ENCODE results near the gene ADRA1B.

ADRA1B gene

GRCh38 chr5:159928122-159928909 lies 12.0 kb downstream of the ADRA1B start:
- peak in 3 of 56 donors; percentile 3 to 9 (median 4) for DNase-seq

DNA sequence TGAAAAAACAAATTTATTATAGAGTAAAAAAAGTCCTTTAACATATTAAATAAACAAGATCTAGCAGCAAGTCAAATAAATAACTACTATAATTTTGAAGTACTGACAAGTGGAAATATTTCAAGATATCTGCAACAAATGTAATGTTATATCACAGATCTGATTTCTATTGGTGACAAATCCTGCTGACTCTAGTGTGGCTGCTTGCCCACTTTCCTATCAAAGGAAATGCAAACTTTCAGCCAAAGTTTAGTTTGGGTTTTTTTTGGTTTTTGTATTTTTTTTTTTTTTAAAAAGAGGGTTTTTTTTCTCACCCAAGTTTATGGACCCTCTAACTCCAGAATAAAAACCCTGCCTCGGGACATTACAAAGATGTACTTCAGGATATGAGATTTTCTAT lies 12.9 kb downstream of the ADRA1B start:
- DNase-seq: no peak

DNA sequence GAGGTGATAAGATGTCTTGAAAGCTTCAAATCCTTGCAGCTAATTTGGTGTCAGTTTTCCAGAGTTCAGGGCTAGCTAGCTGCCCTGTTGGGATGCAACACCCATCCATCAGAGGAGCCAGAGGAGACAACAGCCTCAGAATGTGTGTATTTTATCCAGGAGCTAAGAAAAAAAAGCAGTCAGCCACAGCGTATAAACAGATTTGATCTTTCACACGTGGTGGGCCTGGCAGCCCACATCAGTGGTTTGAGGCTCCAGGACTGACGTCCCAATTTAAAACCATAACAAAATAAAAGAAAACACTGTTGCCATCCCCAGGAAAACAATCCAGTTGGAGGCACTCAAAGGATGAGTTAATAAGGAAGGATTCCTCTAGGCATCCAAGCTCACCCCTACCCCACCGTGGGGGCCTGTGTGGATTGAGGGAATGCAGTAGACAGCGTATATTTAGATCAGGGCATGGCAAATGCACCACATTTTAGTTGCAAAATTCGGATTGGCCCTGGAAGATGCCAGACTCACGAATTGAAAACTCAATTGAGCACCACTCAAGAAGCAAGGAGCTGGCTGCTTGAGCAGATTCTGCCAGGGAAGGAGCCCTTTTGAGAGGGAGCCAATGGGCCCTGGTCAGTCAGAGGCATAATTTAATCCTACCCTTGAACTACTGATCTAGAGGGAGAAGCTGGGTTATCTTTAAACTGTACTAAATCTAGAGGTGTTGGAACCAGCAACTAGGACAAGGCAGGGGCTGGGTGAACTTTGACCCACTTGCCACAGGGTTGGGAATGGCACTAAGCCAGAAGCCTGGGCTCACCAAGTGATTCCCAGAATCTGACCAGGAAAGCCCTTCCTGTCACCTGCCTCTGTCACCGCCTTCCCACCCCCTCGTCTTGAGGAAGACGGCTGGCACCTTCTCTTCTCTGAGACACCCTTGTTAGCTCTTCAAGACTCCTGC lies 17.5 kb downstream of the ADRA1B start:
- no peak for DNase-seq

DNA sequence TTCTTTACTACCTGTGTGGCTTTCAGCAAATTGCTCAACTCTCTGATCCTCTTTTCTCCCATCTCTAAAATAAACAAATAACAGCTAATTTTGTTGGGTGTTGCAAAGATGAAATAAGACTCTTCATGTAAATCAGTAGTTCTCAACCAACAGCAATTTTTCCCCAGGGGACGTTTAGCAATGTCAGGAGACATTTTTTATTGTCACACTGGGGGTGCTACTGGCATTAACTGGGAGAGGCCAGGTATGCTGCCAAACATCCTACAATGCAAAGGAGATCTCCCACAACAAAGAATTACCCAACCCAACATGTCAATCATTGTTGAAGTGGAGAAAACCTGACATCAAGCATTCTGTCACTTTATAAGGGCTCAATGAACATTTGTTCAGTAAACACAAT lies 19.7 kb downstream of the ADRA1B start:
- DNase-seq: no peak

GRCh38 chr5:159936686-159937329 lies 20.5 kb downstream of the ADRA1B start:
- DNase-seq: no peak

- no peak for DNase-seq
These were observed 21.3 kb downstream of the ADRA1B start for GRCh38 chr5:159937580-159937979.

DNA sequence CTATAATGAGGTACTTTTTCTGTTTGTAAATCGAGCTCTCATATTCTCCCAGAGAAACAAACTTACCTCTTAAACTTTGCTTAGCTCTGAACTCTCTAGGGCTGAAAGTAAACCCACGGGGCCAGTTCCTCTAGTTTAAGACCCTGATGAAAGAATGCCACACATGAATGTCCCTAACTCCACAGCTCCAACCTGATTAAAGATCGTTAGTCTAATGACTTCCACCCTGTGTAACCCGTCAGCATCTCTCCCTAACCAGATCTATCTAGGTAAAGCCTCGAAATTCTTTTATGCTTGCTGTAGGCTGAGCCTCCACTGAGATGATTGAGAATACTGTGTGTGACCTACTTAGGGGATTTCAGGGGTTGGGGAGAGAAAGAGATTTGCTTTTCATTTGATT lies 27.0 kb downstream of the ADRA1B start:
- DNase-seq: no peak

GRCh38 chr5:159944056-159944600 lies 27.8 kb downstream of the ADRA1B start:
- no peak for DNase-seq

DNA sequence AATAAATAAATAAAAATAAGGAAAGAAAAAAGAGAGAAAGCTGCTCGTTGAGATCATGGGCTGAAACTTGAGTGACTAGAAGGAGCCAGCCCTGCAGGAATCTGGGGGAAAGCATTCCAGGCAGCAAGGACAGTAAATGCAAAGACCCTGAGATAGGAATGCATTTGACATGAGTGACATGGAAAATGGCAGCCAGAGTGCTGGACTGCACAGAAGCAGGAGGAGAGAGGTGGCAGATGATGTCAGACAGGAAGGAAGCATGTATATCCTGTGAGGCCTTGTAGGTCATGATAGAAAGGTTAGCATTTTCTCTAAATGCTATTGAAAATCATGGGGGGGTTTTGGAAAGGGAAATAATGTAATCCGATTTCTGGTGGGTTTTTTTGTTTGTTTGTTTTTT lies 29.1 kb downstream of the ADRA1B start:
- DNase-seq: no peak

GRCh38 chr5:159947708-159948358 lies 31.6 kb downstream of the ADRA1B start:
- DNase-seq: no peak

GRCh38 chr5:159951387-159951786 lies 35.1 kb downstream of the ADRA1B start:
- DNase-seq: no peak

GRCh38 chr5:159951834-159952233 lies 35.6 kb downstream of the ADRA1B start:
- no peak for DNase-seq

DNA sequence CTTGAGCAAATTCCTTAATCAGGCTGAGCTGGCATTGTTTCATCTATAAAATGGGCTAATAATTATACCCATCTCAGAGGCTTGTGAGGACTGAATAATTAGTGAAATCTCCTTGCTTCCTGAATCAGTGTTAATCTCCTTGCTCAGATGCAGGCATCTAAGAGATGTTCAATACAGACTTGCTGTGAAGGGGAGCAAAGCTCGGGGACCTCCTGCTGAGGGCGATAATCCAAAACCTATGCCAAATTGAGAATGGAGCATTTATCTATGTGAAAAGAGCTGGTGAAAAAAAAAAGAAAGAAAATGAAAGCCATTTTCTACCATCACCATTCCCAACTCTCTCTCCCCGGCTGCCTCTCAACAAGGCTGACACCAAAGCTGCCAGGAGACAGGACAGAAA lies 37.3 kb downstream of the ADRA1B start:
- no peak for DNase-seq

- no peak for DNase-seq
These were observed 38.9 kb downstream of the ADRA1B start for GRCh38 chr5:159955056-159955624.

DNA sequence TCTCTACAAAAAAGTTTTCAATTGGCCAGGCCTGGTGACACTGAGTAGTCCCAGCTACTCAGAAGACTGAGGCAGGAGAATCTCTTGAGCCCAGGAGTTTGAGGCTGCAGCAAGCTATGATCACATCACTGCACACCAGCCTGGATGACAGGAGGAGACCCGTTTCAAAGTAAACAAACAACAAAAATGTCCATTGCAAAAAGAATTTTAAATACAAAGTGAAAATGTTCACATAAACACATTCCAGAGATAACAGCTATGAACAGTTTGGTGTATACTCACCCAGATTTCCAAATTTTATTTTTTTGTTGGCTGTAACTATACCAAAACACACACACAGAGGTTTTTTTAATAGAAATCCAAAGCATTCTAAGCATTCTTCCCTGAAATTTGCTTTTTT lies 39.8 kb downstream of the ADRA1B start:
- no peak for DNase-seq

DNA sequence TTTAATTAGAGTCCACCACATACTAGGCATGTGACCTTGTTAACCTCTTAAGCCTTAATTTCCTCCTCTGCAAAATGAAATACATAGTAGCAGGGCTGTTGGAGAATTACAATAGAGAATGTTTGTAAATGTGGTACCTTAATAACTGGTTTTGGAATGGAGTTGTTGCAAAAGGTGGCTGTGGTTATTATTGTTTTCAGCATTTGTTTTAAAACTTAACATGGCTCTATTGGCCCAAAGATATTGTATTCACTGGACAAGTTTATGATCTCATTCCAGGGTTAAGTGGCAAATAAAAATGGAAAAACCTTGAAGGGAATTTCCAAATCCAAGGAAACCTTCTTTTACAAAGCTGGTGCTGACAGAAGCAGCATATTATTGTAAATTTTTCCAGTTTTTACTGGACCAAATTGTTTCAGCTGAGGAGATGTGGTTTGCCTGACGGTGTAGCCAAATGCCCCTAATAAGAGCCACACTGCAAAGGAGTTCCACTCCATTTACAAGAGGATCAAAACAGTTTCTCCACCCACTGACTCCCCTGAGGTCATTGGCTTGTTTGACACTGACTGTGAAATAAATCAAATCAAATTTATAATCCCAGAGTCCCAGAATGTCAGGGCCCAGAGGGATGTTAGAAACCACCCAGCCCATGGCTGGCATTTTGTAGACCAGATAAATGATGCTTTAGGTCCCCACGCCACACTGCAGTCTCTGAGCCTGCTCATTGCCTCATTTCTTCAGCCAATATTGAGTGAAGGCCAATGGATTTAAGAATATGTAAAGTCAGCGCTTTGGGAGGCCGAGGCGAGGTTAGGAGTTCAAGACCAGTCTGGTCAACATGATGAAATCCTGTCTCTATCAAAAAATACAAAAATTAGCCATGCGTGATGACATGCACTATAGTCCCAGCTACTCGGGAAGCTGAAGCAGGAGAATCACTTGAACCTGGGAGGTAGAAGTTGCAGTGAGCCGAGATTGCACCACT lies 45.2 kb downstream of the ADRA1B start:
- DNase-seq: no peak

GRCh38 chr5:159962214-159962613 lies 45.9 kb downstream of the ADRA1B start:
- DNase-seq: no peak

- no peak for DNase-seq
These were observed 47.7 kb downstream of the ADRA1B start for GRCh38 chr5:159963935-159964334.

Measured in nucleus accumbens (tissue), 56 donors.